B cell (primary cell): ENCODE measurements around the gene THAP2.

Experiments
- EZH2 ChIP-seq: IDR thresholded peaks from 2 replicates; pipeline ENCODE4 v1.6.1; 2012; ENCODE audit warnings: borderline replicate concordance, low read depth, mild to moderate bottlenecking, moderate library complexity, low read length; ENCODE audit not compliant: insufficient read depth, poor library complexity, severe bottlenecking
- TF ChIP-seq, protein P1 (sequence below): fragments of 200-600 bp; IDR thresholded peaks from one replicate; pipeline ENCODE4 v1.8.0; 2022; ENCODE audit warnings: antibody characterized with exemption, mild to moderate bottlenecking

DNA sequence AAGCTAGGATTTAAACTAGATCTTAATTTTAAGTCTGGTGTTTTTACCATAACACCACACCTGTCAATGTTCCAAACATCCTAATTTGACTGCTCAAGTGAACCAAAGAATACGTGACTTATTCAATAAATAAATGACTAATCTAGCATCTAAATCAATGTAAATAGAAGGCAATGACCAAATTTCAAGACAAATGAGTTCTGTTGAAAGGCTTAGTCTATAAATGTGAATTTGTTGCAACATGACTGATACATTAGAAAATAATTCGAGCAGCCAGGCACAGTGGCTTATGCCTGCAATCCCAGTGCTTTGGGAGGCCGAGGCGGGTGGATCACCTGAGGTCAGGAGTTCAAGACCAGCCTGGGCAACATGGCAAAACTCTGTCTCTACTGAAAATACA, 15.6 kb upstream of the THAP2 start:
- TF ChIP-seq, protein P1, sequence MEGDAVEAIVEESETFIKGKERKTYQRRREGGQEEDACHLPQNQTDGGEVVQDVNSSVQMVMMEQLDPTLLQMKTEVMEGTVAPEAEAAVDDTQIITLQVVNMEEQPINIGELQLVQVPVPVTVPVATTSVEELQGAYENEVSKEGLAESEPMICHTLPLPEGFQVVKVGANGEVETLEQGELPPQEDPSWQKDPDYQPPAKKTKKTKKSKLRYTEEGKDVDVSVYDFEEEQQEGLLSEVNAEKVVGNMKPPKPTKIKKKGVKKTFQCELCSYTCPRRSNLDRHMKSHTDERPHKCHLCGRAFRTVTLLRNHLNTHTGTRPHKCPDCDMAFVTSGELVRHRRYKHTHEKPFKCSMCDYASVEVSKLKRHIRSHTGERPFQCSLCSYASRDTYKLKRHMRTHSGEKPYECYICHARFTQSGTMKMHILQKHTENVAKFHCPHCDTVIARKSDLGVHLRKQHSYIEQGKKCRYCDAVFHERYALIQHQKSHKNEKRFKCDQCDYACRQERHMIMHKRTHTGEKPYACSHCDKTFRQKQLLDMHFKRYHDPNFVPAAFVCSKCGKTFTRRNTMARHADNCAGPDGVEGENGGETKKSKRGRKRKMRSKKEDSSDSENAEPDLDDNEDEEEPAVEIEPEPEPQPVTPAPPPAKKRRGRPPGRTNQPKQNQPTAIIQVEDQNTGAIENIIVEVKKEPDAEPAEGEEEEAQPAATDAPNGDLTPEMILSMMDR, result no peak
- no peak for TF ChIP-seq EZH2
